Pancreas (tissue), 10 donors: ENCODE measurements around the gene RPL36A. TPM values are rescaled to one million over a fixed set of nuclear protein-coding genes. Genes with fewer than 3 reads are reported as not detected.

Experiments
- ATAC-seq, 4 donors: fragments of 200-7000 bp; cut with Tn5 transposase; one replicate each; pipeline versions ENCODE4 v1.8.0 to v1.9.1; 2020; ENCODE audit warnings: mild to moderate bottlenecking in 4 of 4, moderate library complexity in 4 of 4
- DNase-seq, 6 donors: peaks; one replicate each; pipeline ENCODE4 v3.0.0-alpha.2; 2020
- FAIRE-seq: peaks from 2 replicates; lab custom pipeline; 2012; peaks lifted over from hg19 to GRCh38; lab: Jason Lieb, UNC
- H3K27ac ChIP-seq, 4 donors: fragments of 200-600 bp; sonication (generic); 1 replicate in 3 of 4; 2 replicates in 1 of 4; pipeline versions ENCODE4 v1.5.0 to v1.8.0; 2020
- H3K27me3 ChIP-seq, 4 donors: fragments of 200-600 bp; one replicate each; pipeline ENCODE4 v1.8.0; 2021
- H3K36me3 ChIP-seq, 3 donors: fragments of 200-600 bp; sonication (generic) in 1 of 3; one replicate each; pipeline versions ENCODE4 v1.5.0 to v1.8.0; 2020 to 2021
- H3K4me1 ChIP-seq, 3 donors: fragments of 200-600 bp; one replicate each; pipeline ENCODE4 v1.8.0; 2021
- H3K4me3 ChIP-seq, 4 donors: fragments of 200-600 bp; sonication (generic) in 2 of 4; one replicate each; pipeline versions ENCODE4 v1.5.0 to v1.8.0; 2020 to 2021
- H3K9me3 ChIP-seq, 4 donors: fragments of 200-600 bp; one replicate each; pipeline ENCODE4 v1.8.0; 2021
- CTCF ChIP-seq, 4 donors: fragments of 200-600 bp; sonication (generic) in 3 of 4; IDR thresholded peaks; one replicate each; pipeline versions ENCODE4 v1.5.0 to v1.8.0; 2021; ENCODE audit warnings: antibody characterized with exemption in 4 of 4
- WGBS, 2 donors: extraction: QIAGEN DNeasy Blood & Tissue Kit; methylation state at CpG; one replicate each; pipeline ENCODE4 v1.1.7; 2013; 5-methylcytosine and 5-hydroxymethylcytosine counted together
- intact Hi-C, 3 donors: fragments of 100-400 bp; cut with DNase I; formaldehyde crosslinking; loops; one replicate each; pipeline versions ENCODE4 v1.11.1 to v1.14.2; 2022
- polyA plus RNA-seq, 2 donors: library from polyadenylated mRNA; stranded (reverse); fragments of 200-250 nt; gene quantifications; one replicate each; pipeline ENCODE4 v1.2.3, GENCODE V29; 2013
- total RNA-seq, 6 donors: library from RNA; stranded (reverse); fragmentation: NEBNext Ultra II Directional in 4 of 6; extraction: Animal tissue kit (Norgen Biotek cat#: 25700) in 4 of 6; gene quantifications; one replicate each; pipeline versions ENCODE4 v1.2.1 to v1.2.4, GENCODE V29; 2021 to 2023
- donor health status: healthy with polysubstance abuse.
- donor health status: DM: no; HTN: no; CAD: no; lungs with moderate emphysema.
- donor health status: DM: no; HTN: no; CAD: no.
- donor health status: control.
- donor health status: control.
- donor health status: Bipolar disorder and iron deficiency.
- donor health status: DM: yes; HTN: yes; CAD: no.
- donor health status: DM: no; HTN: no; CAD: no.
- donor health status: DM: no; HTN: no; CAD: no.
- donor health status: DM: yes; HTN: yes; CAD: no.

The RPL36A gene
- total RNA-seq (100 to 1,000 TPM in 4 of 6 donors, 10 to 100 TPM in 2; 78.4 to 258 (median 115) TPM), polyA plus RNA-seq (1,000 to 10,000 TPM; 1,169 to 1,515 TPM)

GRCh38 chrX:101390664-101391525 is at the start of gene RPL36A:
TSS of gene RPL36A (plus strand) at chrX:101391011. CDS start at chrX:101391044, 33 bp downstream.
- intact Hi-C loops = no loop called here
- 1 to 36% methylated on average over 47 of the region's 47 CpGs for WGBS, 2 donors
- no peak for FAIRE-seq

GRCh38 chrX:101347859-101348451 is 42.9 kb upstream of the RPL36A start:
- Histone ChIP-seq H3K27me3 (peaks cover 0 to 7% (median 0%) of the 10 kb centered on the region in 4 donors), H3K9me3 (no peaks in the 10 kb centered on the region), H3K4me3 (peak overlapping the region; percentile 42 to 61 (median 54)), H3K27ac (peak overlapping the region in 1 of 4 donors; percentile 64), H3K4me1 (no peaks in the 10 kb centered on the region), H3K36me3 (no peaks in the 10 kb centered on the region)
- FAIRE-seq = no peak
- TF ChIP-seq CTCF (IDR thresholded peaks at IDR 0.05) = no peak
- 1 to 25% methylated on average over 14 of the region's 14 CpGs for WGBS, 2 donors
- ATAC-seq = peak; percentile 9 to 39 (median 24)
- peak in 1 of 6 donors; percentile 11 for DNase-seq
- intact Hi-C loops = no loop called here

More at GRCh38 chrX:101390664-101391525, at the start of gene RPL36A:
- no peaks in the 10 kb centered on the region for H3K27me3 ChIP-seq
- ATAC-seq (peak; percentile 98 to 99 (median 98)), DNase-seq (peak; percentile 77 to 91 (median 82))
- peak within 1 kb of the TSS; percentile 17 to 50 (median 21) for H3K27ac ChIP-seq
- no peaks in the 10 kb centered on the region for H3K9me3 ChIP-seq
- no peaks in the 10 kb centered on the region for H3K4me1 ChIP-seq
- no peaks in the 10 kb centered on the region for H3K36me3 ChIP-seq
- H3K4me3 ChIP-seq = peak within 1 kb of the TSS; percentile 16 to 49 (median 36)
- TF ChIP-seq CTCF (IDR thresholded peaks at IDR 0.05) = peak; percentile 23 to 50 (median 38)

- WGBS, 2 donors = 1 to 32% methylated on average over 55 of the region's 55 CpGs
- Histone ChIP-seq H3K4me1 (no peaks in the 10 kb centered on the region), H3K4me3 (peak within 1 kb of the TSS; percentile 42 to 61 (median 54)), H3K27me3 (peaks cover 0 to 10% (median 0%) of the 10 kb centered on the region in 4 donors), H3K36me3 (no peaks in the 10 kb centered on the region), H3K9me3 (no peaks in the 10 kb centered on the region), H3K27ac (peak within 1 kb of the TSS; percentile 25 to 83 (median 70))
- peak; percentile 99 for ATAC-seq
- peak; percentile 71 to 88 (median 76) for DNase-seq
- FAIRE-seq = no peak
- intact Hi-C loops = no loop called here
- TF ChIP-seq CTCF (IDR thresholded peaks at IDR 0.05) = no peak
Observed at GRCh38 chrX:101348452-101349192, 42.2 kb upstream of the RPL36A start, which contains the start of gene TIMM8A. TSS of gene TIMM8A (minus strand) at chrX:101348742. CDS start at chrX:101348664, 78 bp downstream.

GRCh38 chrX:101349193-101349562 is 41.6 kb upstream of the RPL36A start:
- no peak for TF ChIP-seq CTCF (IDR thresholded peaks at IDR 0.05)
- Histone ChIP-seq H3K27ac (peak overlapping the region in 1 of 4 donors; percentile 64), H3K36me3 (no peaks in the 10 kb centered on the region), H3K27me3 (peaks cover 0 to 12% (median 0%) of the 10 kb centered on the region in 4 donors), H3K4me1 (no peaks in the 10 kb centered on the region), H3K9me3 (no peaks in the 10 kb centered on the region), H3K4me3 (peak overlapping the region in 3 of 4 donors; percentile 42 to 61 (median 60))
- no peak for FAIRE-seq
- intact Hi-C loops = no loop called here
- ATAC-seq = no peak
- no peak for DNase-seq
- 20 to 37% methylated on average over 4 of the region's 4 CpGs for WGBS, 2 donors
